Erythroblast (primary cell): ENCODE data around the gene HTR5A.

Source experiments
- GATA1 ChIP-seq: IDR thresholded peaks from 2 replicates; pipeline ENCODE4 v1.6.1; 2011; ENCODE audit warnings: low read depth, mild to moderate bottlenecking, control low read depth, low read length, moderate library complexity
- POLR2A ChIP-seq: IDR thresholded peaks from 2 replicates; pipeline ENCODE4 v1.6.1; 2011; ENCODE audit warnings: mild to moderate bottlenecking, low read length

- TF ChIP-seq POLR2A (no peak), GATA1 (no peak)
These were observed 10.4 kb upstream of the HTR5A start for GRCh38 chr7:155059703-155060102.
